ENCODE measurements around the gene ACIN1. TPM values are rescaled to one million over a fixed set of nuclear protein-coding genes. Genes with fewer than 3 reads are reported as not detected.

ACIN1 gene
- total RNA-seq, 2 experiments from 2014 or later, result 282 to 288 TPM

GRCh38 chr14:23086565-23086964, 8.4 kb downstream of the ACIN1 start:
- no peak overlapping the region for H3K4me3 ChIP-seq (ENCODE audit: low read length)
- no peaks in the 10 kb centered on the region for H3K27me3 ChIP-seq (ENCODE audit: control insufficient read depth in 1 of 2, insufficient read depth in 2 of 2, low read length in 2 of 2)
- no peak overlapping the region for H3K27ac ChIP-seq (ENCODE audit: low read depth in 1 of 2, low read length in 2 of 2)
- Mint-ChIP-seq H3K36me3 (ENCODE audit: low read depth) (peaks cover 84% of the 10 kb centered on the region), H3K27ac (no peak overlapping the region), H3K4me3 (no peak overlapping the region), H3K27me3 (no peaks in the 10 kb centered on the region), H3K4me1 (ENCODE audit: low read depth) (peaks cover 37% of the 10 kb centered on the region), H3K9me3 (no peaks in the 10 kb centered on the region)
- ATAC-seq (ENCODE audit: poor library complexity) (no peak), DNase-seq (no peak)
- H3K4me1 ChIP-seq (ENCODE audit: insufficient read depth, low read length), result no peaks in the 10 kb centered on the region
- H3K36me3 ChIP-seq (ENCODE audit: insufficient read depth, low read length), result peaks cover 95% of the 10 kb centered on the region
- intact Hi-C loops (cut with DNase I, micrococcal nuclease), result no loop called here
- ChIA-PET POLR2A (interaction anchor here (0.9 to 1.4 kb wide), 3 partner anchors 8 to 12 kb away, joined by 3 to 4 read pairs (median 4); partner anchors contain the start of gene ACIN1), CTCF (interaction anchor here (1.3 to 3.4 kb wide), 2 partner anchors 9 to 18 kb away, joined by 6 to 13 read pairs; no protein-coding TSS in a partner anchor)
- H3K9me3 ChIP-seq (ENCODE audit: control insufficient read depth in 1 of 2, insufficient read depth in 1 of 2, low read length in 2 of 2), result no peaks in the 10 kb centered on the region
- no peak for TF ChIP-seq CTCF (IDR thresholded peaks at IDR 0.05)

DNA sequence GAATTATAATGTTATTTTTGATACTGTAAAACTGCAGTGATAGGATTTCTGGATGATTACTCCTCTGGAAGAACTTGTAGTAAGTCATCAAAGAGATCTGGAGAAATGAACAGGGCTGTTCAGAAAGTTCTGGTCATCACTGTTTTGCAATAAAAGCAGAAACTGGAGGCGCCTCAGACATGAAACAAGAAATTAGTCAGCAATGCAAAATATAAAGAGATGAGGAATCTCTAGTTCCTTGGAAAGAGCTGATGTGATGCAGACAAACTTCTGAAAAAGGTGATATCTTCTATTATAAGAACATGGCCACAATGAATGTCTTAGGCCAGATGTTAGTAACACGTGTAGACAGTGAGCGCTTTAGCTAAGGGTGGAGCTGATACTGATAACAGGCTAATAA, 9.5 kb downstream of the ACIN1 start:
- Mint-ChIP-seq H3K27ac (no peak overlapping the region), H3K4me3 (no peak overlapping the region), H3K36me3 (ENCODE audit: low read depth) (peaks cover 92% of the 10 kb centered on the region), H3K4me1 (ENCODE audit: low read depth) (peaks cover 35% of the 10 kb centered on the region), H3K27me3 (no peaks in the 10 kb centered on the region), H3K9me3 (no peaks in the 10 kb centered on the region)
- H3K27me3 ChIP-seq (ENCODE audit: control insufficient read depth in 1 of 2, insufficient read depth in 2 of 2, low read length in 2 of 2), result no peaks in the 10 kb centered on the region
- H3K9me3 ChIP-seq (ENCODE audit: control insufficient read depth in 1 of 2, insufficient read depth in 1 of 2, low read length in 2 of 2), result no peaks in the 10 kb centered on the region
- no peaks in the 10 kb centered on the region for H3K4me1 ChIP-seq (ENCODE audit: insufficient read depth, low read length)
- ATAC-seq (ENCODE audit: poor library complexity) (no peak), DNase-seq (no peak)
- intact Hi-C loops (cut with DNase I, micrococcal nuclease), result no loop called here
- TF ChIP-seq CTCF (IDR thresholded peaks at IDR 0.05), result no peak
- POLR2A ChIA-PET, result interaction anchor here (0.9 to 1.4 kb wide), 2 partner anchors 9 to 11 kb away, joined by 3 to 4 read pairs; partner anchors contain the start of gene ACIN1
- CTCF ChIA-PET, result interaction anchor here (1.3 to 3.4 kb wide), 3 partner anchors 8 to 35 kb away, joined by 3 to 13 read pairs (median 6); no protein-coding TSS in a partner anchor
- H3K36me3 ChIP-seq (ENCODE audit: insufficient read depth, low read length), result peaks cover 98% of the 10 kb centered on the region
- no peak overlapping the region for H3K4me3 ChIP-seq (ENCODE audit: low read length)
- no peak overlapping the region for H3K27ac ChIP-seq (ENCODE audit: low read depth in 1 of 2, low read length in 2 of 2)

- H3K36me3 ChIP-seq (ENCODE audit: insufficient read depth, low read length), result peaks cover 98% of the 10 kb centered on the region
- intact Hi-C loops (cut with DNase I, micrococcal nuclease), result no loop called here
- Mint-ChIP-seq H3K9me3 (no peaks in the 10 kb centered on the region), H3K4me3 (no peak overlapping the region), H3K27me3 (no peaks in the 10 kb centered on the region), H3K36me3 (ENCODE audit: low read depth) (peaks cover 92% of the 10 kb centered on the region), H3K27ac (peak overlapping the region; percentile 64), H3K4me1 (ENCODE audit: low read depth) (peaks cover 5% of the 10 kb centered on the region)
- DNase-seq, result no peak
- POLR2A ChIA-PET, result interaction anchor here (1.1 to 2.0 kb wide), 3 partner anchors 9 to 15 kb away, joined by 4 to 7 read pairs (median 5); partner anchors contain the start of genes ACIN1 and C14orf119
- CTCF ChIA-PET, result interaction anchor here (1.2 kb wide), 1 partner anchor 14 kb away, joined by 5 read pairs; the partner anchor contains the start of gene ACIN1
- no peak for TF ChIP-seq CTCF (IDR thresholded peaks at IDR 0.05)
- H3K27me3 ChIP-seq (ENCODE audit: control insufficient read depth in 1 of 2, insufficient read depth in 2 of 2, low read length in 2 of 2), result no peaks in the 10 kb centered on the region
- no peak overlapping the region for H3K27ac ChIP-seq (ENCODE audit: low read depth in 1 of 2, low read length in 2 of 2)
- no peaks in the 10 kb centered on the region for H3K9me3 ChIP-seq (ENCODE audit: control insufficient read depth in 1 of 2, insufficient read depth in 1 of 2, low read length in 2 of 2)
- no peak overlapping the region for H3K4me3 ChIP-seq (ENCODE audit: low read length)
- H3K4me1 ChIP-seq (ENCODE audit: insufficient read depth, low read length), result no peaks in the 10 kb centered on the region
- ATAC-seq (ENCODE audit: poor library complexity), result no peak
These were observed 14.5 kb downstream of the ACIN1 start for GRCh38 chr14:23080474-23080873.
